ENCODE results near the gene SSBP3.
"Not testable (repeated sequence)": the region's sequence is repeated elsewhere in the genome, so short reads cannot be mapped to it uniquely, and the experiment has no call there.

GRCh38 chr1:54447081-54447480 is 40.9 kb upstream of the SSBP3 start:
- not testable (repeated sequence) for TF ChIP-seq HSF4 (CRISPR knock-in tag; IDR thresholded peaks at IDR 0.05; ENCODE audit: borderline replicate concordance); ZFP36 (IDR thresholded peaks at IDR 0.05; ENCODE audit: low read depth, low read length, partially characterized antibody); HLTF (IDR thresholded peaks at IDR 0.05); NFYB (IDR thresholded peaks at IDR 0.05; ENCODE audit: extremely low read depth, insufficient read length); JUNB (CRISPR knock-in tag; conservative IDR thresholded peaks at IDR 0.05); POLR2A (conservative IDR thresholded peaks at IDR 0.05); EP300 (IDR thresholded peaks at IDR 0.05; ENCODE audit: low read length); CHD2 (IDR thresholded peaks at IDR 0.05; ENCODE audit: low read depth, low read length); RBM17 (IDR thresholded peaks at IDR 0.05; ENCODE audit: borderline replicate concordance, low read depth, low read length); CTCF (IDR thresholded peaks at IDR 0.05 in 2 of 3, conservative IDR thresholded peaks at IDR 0.05 in 1 of 3; ENCODE audit: insufficient read depth in 2 of 3, low read depth in 1 of 3, low read length in 3 of 3); CBX2 (IDR thresholded peaks at IDR 0.05; ENCODE audit: insufficient read depth, low read length, poor library complexity, severe bottlenecking); CREB3L1 (IDR thresholded peaks at IDR 0.05; ENCODE audit: borderline replicate concordance, low read depth); CBFA2T3 (IDR thresholded peaks at IDR 0.05); MTA3 (IDR thresholded peaks at IDR 0.05; ENCODE audit: borderline replicate concordance)
